HG03469 (cell line): ENCODE data around the gene NALCN.

ENCODE experiments used
- ATAC-seq: cut with Tn5 transposase; IDR thresholded peaks from one replicate; pipeline ENCODE4 v1.9.1; 2021; ENCODE audit warnings: mild to moderate bottlenecking, moderate library complexity, moderate number of reproducible peaks; ENCODE audit not compliant: unreplicated experiment

The NALCN gene

DNA sequence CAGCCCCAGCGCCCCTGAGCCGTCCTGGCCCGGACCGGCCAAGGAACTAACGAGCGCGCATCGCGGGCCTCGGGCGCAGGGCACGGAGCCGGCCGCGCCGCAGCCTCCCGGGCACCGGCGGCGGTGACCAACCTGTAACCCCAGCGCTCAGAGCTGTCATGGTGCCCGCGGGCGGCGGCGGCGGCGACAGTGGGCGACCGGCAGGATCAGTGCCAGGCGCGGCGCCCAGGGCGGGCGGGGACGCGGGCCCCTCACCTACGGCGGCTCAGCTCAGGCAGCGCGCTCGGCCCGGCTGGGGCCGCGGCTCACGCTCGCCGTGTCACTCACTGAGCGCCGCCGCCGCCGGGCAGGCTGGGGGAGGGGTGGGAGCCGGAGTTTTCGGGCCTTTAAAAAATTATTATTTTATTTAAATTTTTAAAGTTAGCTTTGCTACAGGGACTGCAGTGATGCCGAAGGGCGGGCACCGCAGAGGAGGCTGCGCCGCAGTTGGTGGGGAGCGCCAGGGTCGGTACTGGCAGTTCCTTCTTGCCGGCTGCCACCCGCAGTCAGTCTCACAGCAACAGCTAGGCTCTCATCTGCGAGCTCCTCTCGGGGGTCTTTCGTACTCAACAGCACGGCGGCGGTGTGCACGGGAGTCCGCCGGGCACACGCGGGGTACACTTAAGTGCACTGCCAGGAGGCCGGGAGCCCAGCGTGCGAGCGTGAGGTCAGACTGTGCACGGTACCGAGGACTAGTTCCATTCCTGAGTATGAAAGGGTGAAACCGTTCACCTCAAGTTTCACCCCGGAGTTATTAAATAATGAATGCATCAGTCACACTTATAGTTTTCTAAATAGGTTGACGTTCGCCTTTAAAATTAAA is at the start of gene NALCN:
NALCN (minus strand) TSS at position 328 of the 862 bp plus-strand sequence. CDS start 17,382 bp downstream, outside the sequence.
- no peak for ATAC-seq

DNA sequence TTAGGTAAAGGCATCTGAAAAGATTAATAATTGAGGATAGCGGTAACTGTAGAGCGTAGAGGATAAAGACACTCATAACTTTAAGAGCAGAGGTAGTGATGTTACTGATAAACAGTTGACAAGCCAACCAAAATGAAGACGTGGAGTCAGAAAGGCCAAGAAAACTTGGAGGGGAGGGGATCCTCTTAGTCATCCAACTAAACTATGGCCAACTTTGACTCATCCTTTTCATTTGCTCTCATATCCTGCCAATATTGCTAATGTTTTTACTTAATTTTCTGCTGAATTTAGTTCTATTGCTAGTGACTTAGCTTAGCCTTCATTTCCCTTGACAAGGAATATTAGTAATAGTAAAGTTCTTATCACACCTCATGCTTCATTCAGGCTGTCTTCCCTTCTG is 49.6 kb upstream of the NALCN start:
- ATAC-seq = no peak

DNA sequence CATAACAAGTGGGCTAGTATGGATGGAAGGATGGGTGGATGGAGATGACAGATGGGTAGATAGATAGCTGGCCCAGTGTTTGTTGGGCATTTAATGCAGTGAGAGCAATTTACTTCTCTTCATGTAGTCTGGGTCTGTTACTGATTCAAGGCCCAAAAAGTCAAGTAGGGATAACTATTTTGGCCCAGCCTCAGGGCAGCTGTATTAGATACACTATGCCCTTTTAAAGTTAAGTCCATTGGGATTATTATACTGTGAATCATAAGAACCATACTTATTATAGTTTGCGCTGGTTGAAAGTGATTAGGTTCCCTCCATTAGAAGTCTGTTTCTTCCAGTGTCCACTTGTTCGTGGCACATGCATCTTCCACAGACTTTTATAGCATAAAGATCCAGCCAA is 40.9 kb upstream of the NALCN start:
- ATAC-seq = no peak

DNA sequence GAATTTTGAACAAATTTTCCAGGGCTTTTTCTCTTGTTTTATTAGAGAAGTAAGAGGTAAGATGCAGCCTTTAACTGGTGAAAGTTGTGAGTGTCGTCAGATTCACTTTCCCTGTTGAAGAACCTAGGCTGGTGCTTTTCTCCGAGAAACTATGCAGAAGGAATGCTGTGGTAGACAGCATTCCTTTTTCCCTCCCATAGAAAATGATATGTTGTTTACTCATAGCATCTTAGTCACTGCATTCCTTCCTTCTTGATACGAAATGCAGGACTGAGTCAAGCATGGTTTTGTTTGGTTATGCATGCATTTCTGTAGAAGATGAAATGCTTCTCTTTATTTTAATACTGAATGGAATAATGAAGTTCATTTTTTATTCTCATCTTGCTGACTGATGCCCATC is 39.6 kb upstream of the NALCN start:
- ATAC-seq = no peak

DNA sequence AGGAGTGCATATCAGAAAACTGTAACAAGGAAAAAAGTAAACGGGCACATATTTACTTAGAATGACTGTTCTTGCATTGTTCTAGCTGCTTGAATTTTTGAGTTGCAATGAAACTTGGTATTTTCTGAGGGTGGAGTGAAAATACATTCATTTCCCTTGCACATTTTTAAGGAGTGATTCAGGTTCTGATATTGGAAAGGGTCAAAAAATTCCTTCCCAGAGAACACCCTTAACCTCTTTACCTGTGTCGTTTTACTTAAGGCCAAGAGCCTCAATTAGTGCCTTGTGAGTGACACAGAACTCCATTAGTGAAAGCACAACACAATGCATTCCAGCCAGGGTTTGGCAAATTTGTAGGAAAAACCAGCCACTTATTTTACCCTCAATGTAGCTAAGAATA is 38.5 kb upstream of the NALCN start:
- ATAC-seq = no peak

DNA sequence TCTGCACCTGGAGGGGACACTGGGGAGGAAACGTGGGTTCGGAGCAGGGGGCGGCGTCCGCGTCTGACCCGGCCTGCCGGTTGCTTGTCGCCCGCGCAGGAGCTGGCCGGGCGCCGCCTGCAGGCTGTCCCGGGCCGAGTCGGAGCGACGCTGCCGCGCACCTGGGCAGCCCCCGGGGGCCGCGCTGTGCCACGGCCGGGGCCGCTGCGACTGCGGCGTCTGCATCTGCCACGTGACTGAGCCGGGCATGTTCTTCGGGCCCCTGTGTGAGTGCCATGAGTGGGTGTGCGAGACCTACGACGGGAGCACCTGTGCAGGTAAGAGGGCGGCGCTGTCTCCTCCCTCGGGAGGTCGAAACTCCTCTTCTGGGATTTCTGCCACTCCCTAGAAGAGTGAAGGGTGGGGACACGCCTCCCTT is 37.5 kb upstream of the NALCN start:
- ATAC-seq = no peak

DNA sequence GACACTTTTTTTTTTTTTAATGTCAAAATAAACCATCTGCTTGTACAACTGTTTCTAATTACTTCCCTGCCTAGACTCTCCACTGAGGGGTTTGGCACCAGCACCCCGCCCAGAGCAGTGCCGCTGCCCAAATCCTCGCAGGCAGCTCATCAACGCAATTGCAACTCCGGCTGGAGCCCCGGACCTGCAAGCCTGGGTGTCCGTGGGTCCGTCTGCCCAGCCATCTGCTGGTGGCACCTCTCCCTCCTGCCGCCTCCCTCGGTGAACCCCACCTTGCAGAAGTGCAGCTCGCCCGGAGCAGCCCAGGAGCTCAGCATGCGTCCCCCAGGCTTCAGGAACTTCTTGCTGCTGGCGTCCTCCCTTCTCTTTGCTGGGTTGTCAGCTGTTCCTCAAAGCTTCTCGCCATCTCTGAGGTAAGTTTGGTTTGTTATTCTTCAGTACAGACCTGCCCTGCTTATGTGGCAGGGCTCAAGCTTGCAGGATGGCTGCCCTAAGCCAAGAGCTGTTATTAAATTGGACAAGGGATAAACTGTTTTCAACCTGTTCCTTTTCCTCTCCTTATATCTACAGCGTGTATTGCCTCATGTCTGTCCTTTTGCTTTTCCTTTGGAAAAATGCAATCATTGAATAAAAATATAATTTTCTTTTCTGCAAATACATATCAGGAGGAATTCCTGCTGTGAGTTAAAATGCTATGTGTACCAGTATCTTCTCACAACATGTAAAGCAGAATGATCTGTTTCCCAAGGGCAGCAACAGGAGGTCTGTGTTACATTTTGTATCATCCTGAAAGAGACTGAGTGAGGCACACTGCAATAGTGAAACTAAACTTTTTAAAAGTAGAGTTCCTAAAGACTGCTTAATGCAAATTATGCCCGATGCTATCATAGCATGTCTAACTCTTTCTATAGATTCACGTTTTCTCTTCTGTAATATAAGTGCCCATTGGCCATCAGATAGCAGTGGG is 36.5 kb upstream of the NALCN start, which contains the start of gene ITGBL1:
ITGBL1 (plus strand) TSS at position 157 of the 967 bp plus-strand sequence; CDS start at position 316, 159 bp downstream.
- peak; percentile 87 for ATAC-seq

DNA sequence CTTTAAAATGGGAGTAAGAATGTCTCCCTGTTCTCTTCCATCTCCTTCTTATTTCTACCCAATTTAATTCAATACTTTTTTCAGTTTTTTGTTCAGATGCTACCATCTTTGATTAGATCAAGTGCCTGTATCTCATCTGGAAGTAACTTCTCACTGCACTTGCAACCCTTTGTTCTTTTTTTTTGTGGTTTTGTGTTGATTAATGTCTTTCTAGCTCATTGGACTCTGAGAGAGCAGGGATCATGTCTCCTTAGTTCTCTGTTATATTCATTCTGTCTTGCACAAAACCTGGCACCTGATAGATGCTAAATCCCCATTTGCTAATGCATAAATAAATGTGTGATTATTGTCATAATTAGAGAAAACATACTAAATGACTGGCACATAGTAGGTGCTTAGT is 35.3 kb upstream of the NALCN start:
- no peak for ATAC-seq

DNA sequence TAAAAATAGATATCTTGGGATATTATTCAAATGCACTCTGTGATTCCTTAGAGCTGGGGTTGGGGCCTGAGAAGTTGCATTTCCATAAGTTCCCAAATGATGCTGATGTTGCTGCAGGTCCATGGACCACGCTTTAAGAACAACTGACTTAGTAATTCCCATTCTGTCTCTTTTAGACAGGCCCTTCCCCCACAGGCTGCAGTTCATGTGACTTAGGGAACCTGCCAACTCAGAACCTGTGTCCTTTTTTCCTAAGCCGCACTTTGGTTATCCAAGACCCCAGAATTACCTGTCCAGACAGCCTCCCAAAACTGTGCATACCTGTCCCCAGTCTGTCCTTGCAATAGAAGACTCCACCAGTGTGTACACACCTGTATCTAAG is 34.4 kb upstream of the NALCN start:
- no peak for ATAC-seq

DNA sequence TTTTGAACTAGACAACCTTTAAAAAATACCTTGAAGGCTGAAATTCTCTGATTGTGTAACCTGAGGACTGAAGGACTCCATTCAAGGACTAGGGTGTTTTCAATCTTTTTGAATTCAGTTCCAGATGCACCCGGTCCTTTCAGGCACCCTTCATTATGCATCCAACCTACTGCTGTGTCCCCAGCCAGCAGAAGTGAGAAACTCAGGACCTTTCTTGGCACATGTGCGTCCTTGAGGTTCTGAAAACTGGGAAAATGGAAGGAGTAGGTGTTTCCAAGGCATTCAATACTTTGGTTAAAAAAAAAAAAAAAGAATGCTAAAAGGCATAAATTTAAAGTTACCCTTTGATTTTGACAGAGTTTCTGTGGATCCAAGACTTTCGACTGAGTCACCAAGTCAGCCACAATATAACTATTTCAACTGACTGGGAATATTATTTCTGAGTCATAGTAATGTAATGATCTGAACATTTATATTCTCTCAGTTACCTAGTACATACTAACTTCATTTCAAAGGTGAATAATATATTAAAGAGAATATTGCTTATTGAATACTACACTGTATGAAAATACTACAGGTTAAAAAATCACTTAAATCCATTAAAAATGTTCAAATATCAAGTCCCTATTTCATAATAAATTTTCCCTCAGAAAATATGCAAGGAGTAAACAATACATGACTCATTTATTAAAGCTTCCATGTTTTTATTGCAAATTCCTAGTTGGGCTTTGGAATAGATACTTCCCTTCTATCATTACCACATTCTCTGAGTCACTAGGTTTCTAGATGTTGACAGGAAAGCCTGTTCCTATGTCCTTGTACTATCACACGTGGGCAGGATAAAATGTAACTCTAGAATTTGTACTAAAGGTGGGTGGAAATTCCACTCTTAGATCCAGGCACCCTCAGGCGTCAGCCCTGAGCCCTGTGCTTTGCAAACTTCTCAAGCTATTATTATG is 33.8 kb upstream of the NALCN start:
- no peak for ATAC-seq

DNA sequence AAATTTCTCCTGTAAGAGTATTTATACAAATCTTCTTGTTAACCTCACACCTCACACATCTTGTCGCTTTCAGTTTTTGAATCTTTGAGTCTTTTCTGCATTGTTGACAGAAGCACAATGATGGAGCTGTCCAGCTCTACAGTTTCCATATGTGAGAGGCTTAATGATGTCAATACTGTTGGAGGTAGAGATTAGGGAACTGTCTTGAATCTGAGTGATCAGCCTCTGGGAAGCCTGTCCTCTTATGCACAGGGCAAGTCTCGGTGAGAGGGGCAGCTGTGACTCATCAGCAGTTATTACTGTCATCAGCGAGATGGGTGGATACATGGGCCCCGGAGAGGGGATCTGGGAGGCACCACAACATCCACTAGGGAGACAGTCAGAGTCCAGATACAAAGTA is 31.5 kb upstream of the NALCN start:
- no peak for ATAC-seq

DNA sequence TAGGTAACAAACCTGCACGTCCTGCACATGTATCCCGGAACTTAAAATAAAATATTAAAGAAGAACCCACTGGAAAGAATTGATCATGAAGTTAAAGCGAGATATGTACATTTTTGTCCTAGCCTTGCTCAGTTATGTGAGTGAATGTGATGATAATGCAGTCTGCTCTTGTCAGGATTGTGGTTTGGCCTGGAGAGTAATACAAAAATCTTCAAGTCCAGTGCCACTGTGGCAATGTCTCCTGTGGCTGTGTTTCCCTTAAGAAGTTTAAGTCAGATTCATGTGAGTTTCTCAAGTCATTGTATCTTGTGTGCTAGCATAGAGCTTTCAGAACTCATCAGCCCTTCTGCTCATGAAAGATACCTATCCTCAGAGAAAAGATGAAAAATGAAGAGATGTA is 18.2 kb upstream of the NALCN start:
- no peak for ATAC-seq

DNA sequence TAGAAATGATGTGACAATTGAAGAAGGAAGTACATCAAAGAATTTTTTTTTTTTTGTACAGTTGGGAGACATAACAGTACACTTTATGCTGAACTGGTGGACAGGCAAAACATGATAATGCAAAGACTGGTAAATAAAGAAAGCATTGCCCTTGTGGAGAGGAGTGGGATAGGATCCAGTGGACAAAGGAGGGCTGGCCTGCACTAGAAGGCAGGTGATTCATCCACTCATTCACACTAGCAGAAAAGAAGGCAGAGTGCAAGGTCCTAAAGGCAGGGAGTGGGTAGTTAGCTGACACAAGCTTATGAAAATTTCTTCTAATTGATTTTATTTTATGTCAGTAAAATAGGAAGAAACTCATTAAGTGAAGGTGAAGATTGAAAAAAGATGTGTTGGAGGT is 17.6 kb upstream of the NALCN start:
- no peak for ATAC-seq

DNA sequence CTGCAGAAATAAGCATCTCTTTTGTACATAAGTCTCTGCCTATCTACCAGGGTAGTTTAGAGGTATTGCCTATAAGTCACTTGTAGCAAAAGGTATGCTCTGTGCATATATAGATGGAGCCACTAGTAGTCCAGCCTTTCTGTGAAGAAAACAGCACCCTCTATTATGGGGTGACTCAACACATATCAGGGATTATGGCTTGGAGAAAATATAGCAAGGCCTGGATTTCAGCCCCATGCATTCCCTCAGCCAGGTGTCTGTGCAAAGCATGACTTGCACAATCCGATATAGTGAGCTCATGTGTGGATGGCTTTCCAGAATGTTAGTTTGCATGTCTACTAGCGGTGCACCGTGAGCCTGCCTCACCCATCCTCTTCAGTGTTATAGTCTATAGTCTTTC is 13.4 kb upstream of the NALCN start:
- no peak for ATAC-seq

DNA sequence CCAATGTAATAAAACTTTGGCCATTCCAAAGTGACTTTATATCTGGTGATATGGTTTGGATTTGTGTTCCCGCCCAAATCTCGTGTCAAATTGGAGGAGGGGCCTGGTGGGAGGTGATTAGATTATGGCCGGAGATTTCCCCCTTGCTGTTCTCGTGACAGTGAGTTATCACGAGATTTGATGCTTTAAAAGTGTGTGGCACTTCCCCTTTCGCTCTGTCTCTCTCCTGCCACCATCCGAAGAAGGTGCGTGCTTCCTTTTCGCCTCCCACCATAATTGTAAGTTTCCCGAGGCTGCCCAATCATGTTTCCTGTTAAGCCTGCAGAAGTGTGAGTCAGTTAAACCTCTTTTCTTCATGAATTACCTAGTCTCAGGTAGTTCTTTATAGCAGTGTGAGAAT is 9.3 kb upstream of the NALCN start:
- ATAC-seq = no peak

DNA sequence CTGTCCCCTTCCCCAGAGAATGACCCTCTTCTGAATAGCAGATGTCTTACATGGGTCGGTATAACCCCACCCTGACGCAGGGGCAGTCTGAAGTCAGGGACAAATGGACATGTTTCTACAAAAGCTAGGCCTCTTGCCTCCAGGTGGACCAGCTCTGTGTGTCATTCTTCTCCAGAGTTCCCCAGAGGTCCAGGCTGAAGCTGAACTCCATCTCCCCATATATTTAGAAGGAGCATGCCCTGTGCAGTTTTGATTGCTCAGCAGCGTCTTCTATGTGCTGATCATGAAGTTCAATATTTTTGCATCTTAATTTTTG is 8.8 kb upstream of the NALCN start:
- no peak for ATAC-seq

DNA sequence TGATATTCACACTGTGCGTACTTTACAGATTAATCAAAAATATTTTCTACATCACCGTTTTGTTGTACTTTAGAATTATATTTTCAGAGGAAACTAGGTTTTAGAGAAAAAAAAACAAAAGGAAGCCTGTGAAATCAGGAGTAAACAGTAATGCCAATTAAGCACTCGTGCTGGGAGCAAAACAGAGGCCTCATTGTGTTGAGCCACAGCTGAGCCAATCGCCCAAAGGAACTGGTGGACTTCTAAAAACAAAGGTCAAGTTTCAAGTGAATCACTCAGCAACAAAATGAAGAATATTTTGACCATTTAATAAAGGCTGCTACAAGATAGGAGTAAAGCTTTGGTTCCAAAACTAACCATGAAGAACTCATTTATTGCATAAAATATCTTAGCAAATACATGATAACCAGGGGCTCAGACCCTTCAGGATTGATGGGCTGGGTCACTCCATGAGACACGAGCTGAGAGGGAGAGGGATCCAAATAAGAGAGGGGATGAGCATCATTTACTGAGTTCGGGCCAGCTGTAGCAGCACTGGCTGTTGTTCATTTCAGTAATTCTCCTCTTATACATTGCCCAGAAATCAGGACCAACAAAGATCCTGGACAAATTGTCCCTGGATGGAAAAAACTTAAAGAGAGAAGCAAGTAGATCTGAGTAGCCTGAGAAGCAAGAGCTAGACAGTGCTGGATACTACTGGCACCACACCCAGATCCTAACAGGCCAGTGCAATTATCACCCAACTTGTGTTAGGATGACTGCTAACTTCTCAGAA is 8.3 kb upstream of the NALCN start:
- no peak for ATAC-seq

DNA sequence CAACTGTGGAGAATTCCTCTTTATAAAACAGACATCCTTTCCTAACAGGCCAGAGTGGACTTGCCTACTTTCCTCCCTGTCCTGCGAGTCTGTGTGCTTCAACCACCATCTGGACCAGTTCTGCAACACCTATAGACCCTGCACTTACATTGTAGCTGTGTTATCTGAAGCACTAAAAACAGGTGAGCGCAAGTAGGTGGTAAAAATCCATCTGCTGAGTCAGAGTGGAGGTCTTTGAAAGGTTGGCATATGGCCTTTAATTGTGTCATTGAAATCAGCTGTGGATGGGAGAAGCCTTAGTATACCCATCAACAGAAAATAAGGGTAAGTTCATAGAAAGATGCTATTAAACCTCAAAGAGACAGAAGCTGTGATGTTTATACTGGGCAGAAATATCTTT is 7.6 kb upstream of the NALCN start:
- ATAC-seq = no peak

DNA sequence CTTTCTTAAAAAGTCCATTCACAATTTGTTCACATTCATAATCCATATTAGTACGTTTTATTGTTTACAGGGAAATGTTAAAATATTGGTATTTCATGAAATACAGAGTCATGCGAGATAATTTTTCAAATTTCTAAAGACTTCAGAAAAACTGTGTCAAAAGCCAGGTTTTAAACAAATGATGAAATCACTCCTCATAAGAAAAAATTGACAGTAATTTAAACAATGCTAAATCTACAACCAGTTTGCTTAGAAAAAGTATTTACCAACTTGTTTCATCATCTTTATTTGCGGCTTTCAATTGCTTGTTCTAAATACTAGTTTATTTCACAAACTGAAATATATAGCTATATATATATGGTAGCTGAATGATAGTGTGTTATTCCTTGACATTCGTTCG is 1.2 kb upstream of the NALCN start:
- no peak for ATAC-seq

DNA sequence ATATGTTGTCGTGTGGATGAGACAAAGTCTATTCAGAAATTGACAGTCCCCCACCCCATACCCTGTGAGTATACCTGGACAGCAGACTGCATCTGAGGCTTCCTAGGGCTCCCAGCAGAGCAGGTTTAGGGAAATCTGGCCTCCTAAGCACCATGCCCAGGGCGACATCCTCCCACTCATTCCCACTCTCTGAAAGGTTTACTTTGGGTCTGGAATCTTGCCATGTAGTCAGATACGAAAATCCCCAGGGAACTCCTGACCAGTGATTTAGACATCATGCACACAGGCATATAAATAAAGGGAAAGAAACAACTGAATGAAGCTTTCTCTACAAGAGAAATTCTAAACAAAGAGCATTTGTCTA is 717 bp upstream of the NALCN start:
- ATAC-seq = no peak
